NCI-H2107 treated with DMSO at 0.1 percent for 48 hours (cell line): ENCODE measurements around the gene HSPA1L.
A peak's percentile ranks its signal among the peaks of the same experiment; 100 is the strongest.
"Not testable (repeated sequence)": the region's sequence is repeated elsewhere in the genome, so short reads cannot be mapped to it uniquely, and the experiment has no call there.

ENCODE experiments used
- DNase-seq: peaks from one replicate; lab custom pipeline; 2025; ENCODE audit not compliant: unreplicated experiment; lab: John Stamatoyannopoulos, UW

The HSPA1L gene

GRCh38 chr6:31817133-31817928 lies 2.2 kb upstream of the HSPA1L start:
- DNase-seq: not testable (repeated sequence)

- DNase-seq: peak; percentile 61
These were observed 432 bp downstream of the HSPA1L start for GRCh38 chr6:31814677-31815024.

- no peak for DNase-seq
These were observed 1.6 kb downstream of the HSPA1L start for GRCh38 chr6:31813465-31813849.

GRCh38 chr6:31811645-31812044 lies 3.4 kb downstream of the HSPA1L start:
- DNase-seq: no peak

GRCh38 chr6:31808599-31808998 lies 6.5 kb downstream of the HSPA1L start:
- not testable (repeated sequence) for DNase-seq

GRCh38 chr6:31806470-31807272 lies 8.4 kb downstream of the HSPA1L start, which contains the start of gene LSM2:
Gene LSM2, minus strand, starts transcription at chr6:31806966. Its CDS starts 209 bp downstream, at chr6:31806757.
- peak; percentile 68 for DNase-seq

- DNase-seq: no peak
These were observed 9.1 kb downstream of the HSPA1L start for GRCh38 chr6:31805939-31806469.

- DNase-seq: not testable (repeated sequence)
These were observed 13.8 kb downstream of the HSPA1L start for GRCh38 chr6:31801031-31801927.

GRCh38 chr6:31799781-31800180 lies 15.3 kb downstream of the HSPA1L start:
- no peak for DNase-seq

GRCh38 chr6:31797588-31797987 lies 17.5 kb downstream of the HSPA1L start:
- no peak for DNase-seq

- DNase-seq: no peak
These were observed 18.1 kb downstream of the HSPA1L start for GRCh38 chr6:31796993-31797385.

GRCh38 chr6:31795616-31796298 lies 19.3 kb downstream of the HSPA1L start, which contains the start of gene VARS1:
Gene VARS1, minus strand, starts transcription at chr6:31795752. Its CDS starts 535 bp downstream, at chr6:31795217.
- peak; percentile 18 for DNase-seq

- DNase-seq: no peak
These were observed 20.0 kb downstream of the HSPA1L start for GRCh38 chr6:31794866-31795615.

GRCh38 chr6:31794294-31794865 lies 20.7 kb downstream of the HSPA1L start:
- DNase-seq: no peak

- not testable (repeated sequence) for DNase-seq
These were observed 21.2 kb downstream of the HSPA1L start for GRCh38 chr6:31793927-31794245.

- DNase-seq: no peak
These were observed 22.3 kb downstream of the HSPA1L start for GRCh38 chr6:31792761-31793171.

GRCh38 chr6:31792090-31792374 lies 23.1 kb downstream of the HSPA1L start:
- no peak for DNase-seq

- DNase-seq: peak; percentile 3
These were observed 23.6 kb downstream of the HSPA1L start for GRCh38 chr6:31791324-31792089.

- no peak for DNase-seq
These were observed 29.6 kb downstream of the HSPA1L start for GRCh38 chr6:31785475-31785874.
